Stimulated activated CD4-positive, alpha-beta T cell treated with anti-CD3 and anti-CD28 coated beads, Interleukin-2, amount 100 ng/mL, for 4 hours (primary cell): Measurements from ENCODE around the gene VCY1B.
"Not testable (repeated sequence)": the region's sequence is repeated elsewhere in the genome, so short reads cannot be mapped to it uniquely, and the experiment has no call there.

Experiments
- DNase-seq: peaks from one replicate; pipeline ENCODE4 v3.0.0-alpha.2; 2020; ENCODE audit warnings: low read depth

VCY1B gene

GRCh38 chrY:14055927-14056326 lies at the start of gene VCY1B:
Gene VCY1B, plus strand, starts transcription at chrY:14056227. Its CDS starts 63 bp downstream, at chrY:14056290.
- DNase-seq = not testable (repeated sequence)

- not testable (repeated sequence) for DNase-seq
Observed at GRCh38 chrY:14011916-14012315, 44.1 kb upstream of the VCY1B start.

GRCh38 chrY:14030395-14030794 lies 25.6 kb upstream of the VCY1B start:
- DNase-seq = not testable (repeated sequence)

DNA sequence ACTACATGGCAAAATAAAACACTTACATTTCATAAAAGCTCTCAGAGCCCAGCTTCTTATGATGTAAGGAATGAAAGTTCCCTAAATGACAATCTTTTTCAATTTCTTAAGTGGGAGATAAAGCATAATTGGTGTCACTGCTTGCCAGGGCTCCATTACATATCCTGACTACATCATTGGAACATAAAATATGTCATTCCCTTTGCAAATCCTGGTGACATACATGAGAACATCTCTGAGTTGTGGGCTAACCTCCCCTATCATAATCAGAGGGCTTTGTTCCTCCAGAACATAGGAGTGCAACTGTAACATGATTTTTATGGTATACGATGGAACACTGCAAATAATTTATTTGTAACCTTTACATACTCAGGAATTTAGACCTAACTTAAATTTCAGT lies 29.9 kb downstream of the VCY1B start:
- DNase-seq = no peak
